NCI-H1694 (cell line): Measurements from ENCODE around the gene AATK.
"Not testable (repeated sequence)": the region's sequence is repeated elsewhere in the genome, so short reads cannot be mapped to it uniquely, and the experiment has no call there.

Experiments
- DNase-seq: peaks from one replicate; lab custom pipeline; 2025; lab: John Stamatoyannopoulos, UW

Gene AATK

GRCh38 chr17:81091774-81092517, 74.1 kb downstream of the AATK start:
- no peak for DNase-seq

GRCh38 chr17:81091154-81091553, 74.9 kb downstream of the AATK start:
- no peak for DNase-seq

GRCh38 chr17:81090361-81091136, 75.5 kb downstream of the AATK start:
- DNase-seq = no peak

GRCh38 chr17:81086789-81087551, 79.1 kb downstream of the AATK start:
- DNase-seq = no peak

GRCh38 chr17:81085420-81085911, 80.6 kb downstream of the AATK start:
- DNase-seq = no peak

GRCh38 chr17:81084680-81085419, 81.2 kb downstream of the AATK start:
- no peak for DNase-seq

- no peak for DNase-seq
Measured at GRCh38 chr17:81083125-81083765, 82.8 kb downstream of the AATK start.

- DNase-seq = no peak
Measured at GRCh38 chr17:81082177-81083073, 83.6 kb downstream of the AATK start.

- no peak for DNase-seq
Measured at GRCh38 chr17:81081222-81082176, 84.5 kb downstream of the AATK start.

GRCh38 chr17:81080019-81080418, 86.0 kb downstream of the AATK start:
- DNase-seq = no peak

- not testable (repeated sequence) for DNase-seq
Measured at GRCh38 chr17:81078026-81078913, 87.8 kb downstream of the AATK start.

- DNase-seq = peak; percentile 79
Measured at GRCh38 chr17:81076141-81076679, 89.8 kb downstream of the AATK start.

GRCh38 chr17:81075307-81075706, 90.7 kb downstream of the AATK start:
- no peak for DNase-seq

GRCh38 chr17:81074875-81075274, 91.1 kb downstream of the AATK start:
- DNase-seq = no peak

GRCh38 chr17:81073967-81074839, 91.8 kb downstream of the AATK start:
- DNase-seq = no peak
